WTC11 (cell line): ENCODE measurements around the gene F13A1. TPM values are rescaled to one million over a fixed set of nuclear protein-coding genes. Genes with fewer than 3 reads are reported as not detected.

Experiments
- ATAC-seq: fragments of 200-7000 bp; cut with Tn5 transposase; 2 replicates; pipeline ENCODE4 v1.10.0; 2021; ENCODE audit warnings: mild to moderate bottlenecking, moderate library complexity
- CTCF ChIA-PET: fragments of 300-600 bp; sonication (Branson Sonifier 250); formaldehyde crosslinking; loops from one replicate; lab custom pipeline; 2021; ENCODE audit warnings: antibody characterized with exemption; lab: Charles Lee
- POLR2A ChIA-PET: fragments of 350-600 bp; sonication (Branson Sonifier 250); formaldehyde crosslinking; loops from one replicate; lab custom pipeline; 2021; ENCODE audit warnings: antibody characterized with exemption; lab: Charles Lee
- DNase-seq: peaks from one replicate; pipeline ENCODE4 v3.0.0; 2021; ENCODE audit warnings: low spot score
- H3K27ac Mint-ChIP-seq: 2 replicates; pipeline ENCODE4 v1.8.0; 2021; ENCODE audit warnings: mixed read lengths
- H3K27me3 Mint-ChIP-seq: 2 replicates; pipeline ENCODE4 v1.8.0; 2021; ENCODE audit warnings: low read depth, mild to moderate bottlenecking, moderate library complexity, mixed read lengths
- H3K36me3 Mint-ChIP-seq: 2 replicates; pipeline ENCODE4 v1.8.0; 2021; ENCODE audit warnings: mixed read lengths
- H3K4me1 Mint-ChIP-seq: 2 replicates; pipeline ENCODE4 v1.8.0; 2022; ENCODE audit warnings: mixed read lengths
- H3K4me3 Mint-ChIP-seq: 2 replicates; pipeline ENCODE4 v1.8.0; 2021; ENCODE audit warnings: mild to moderate bottlenecking, moderate library complexity, mixed read lengths
- H3K9me3 Mint-ChIP-seq: 2 replicates; pipeline ENCODE4 v1.8.0; 2021; ENCODE audit warnings: mixed read lengths
- ELF4 ChIP-seq: sonication (generic); formaldehyde crosslinking; IDR thresholded peaks from 2 replicates; pipeline ENCODE4 v1.8.1; 2022; ENCODE audit warnings: low read depth, mild to moderate bottlenecking, moderate library complexity, missing genetic modification reagents
- ESRRA ChIP-seq: sonication (generic); formaldehyde crosslinking; IDR thresholded peaks from 2 replicates; pipeline ENCODE4 v1.8.1; 2022; ENCODE audit warnings: mild to moderate bottlenecking, missing genetic modification reagents, borderline replicate concordance
- HMGA2 ChIP-seq: fragments of 250-450 bp; sonication (Bioruptor Pico); IDR thresholded peaks from 2 replicates; pipeline ENCODE4 v1.4.0; 2021; ENCODE audit warnings: mild to moderate bottlenecking, moderate library complexity
- JAZF1 ChIP-seq: fragments of 250-450 bp; sonication (Bioruptor Pico); IDR thresholded peaks from 2 replicates; pipeline ENCODE4 v1.9.0; 2021; ENCODE audit warnings: moderate library complexity, mild to moderate bottlenecking, inconsistent platforms
- NFYB ChIP-seq: sonication (generic); formaldehyde crosslinking; conservative IDR thresholded peaks from 2 replicates; pipeline ENCODE4 v1.8.0; 2022; ENCODE audit warnings: low read depth, missing genetic modification reagents
- PRRX2 ChIP-seq: fragments of 250-450 bp; sonication (Bioruptor Pico); IDR thresholded peaks from 2 replicates; pipeline ENCODE4 v1.8.0; 2021; ENCODE audit warnings: mild to moderate bottlenecking
- TEAD1 ChIP-seq: sonication (generic); formaldehyde crosslinking; IDR thresholded peaks from 2 replicates; pipeline ENCODE4 v1.8.0; 2022; ENCODE audit warnings: mild to moderate bottlenecking, missing genetic modification reagents
- TP53 ChIP-seq: sonication (generic); formaldehyde crosslinking; IDR thresholded peaks from 2 replicates; pipeline ENCODE4 v1.8.1; 2023; ENCODE audit warnings: mild to moderate bottlenecking, missing genetic modification reagents
- ZNF396 ChIP-seq: fragments of 250-450 bp; sonication (Bioruptor Pico); IDR thresholded peaks from 2 replicates; pipeline ENCODE4 v1.8.0; 2021; ENCODE audit warnings: mild to moderate bottlenecking, moderate library complexity, borderline replicate concordance
- ZNF671 ChIP-seq: fragments of 250-450 bp; sonication (Bioruptor Pico); IDR thresholded peaks from 2 replicates; pipeline ENCODE4 v1.8.0; 2021; ENCODE audit warnings: mild to moderate bottlenecking
- total RNA-seq: library from RNA; stranded (reverse); gene quantifications from 3 replicates; pipeline ENCODE4 v1.2.3, GENCODE V29; 2021
- TF ChIP-seq, protein P1 (sequence below): sonication (generic); formaldehyde crosslinking; IDR thresholded peaks from 2 replicates; pipeline ENCODE4 v1.8.1; 2022; ENCODE audit warnings: missing genetic modification reagents, borderline replicate concordance
- TF ChIP-seq, protein P2 (sequence below): fragments of 200-600 bp; IDR thresholded peaks from 2 replicates; pipeline ENCODE4 v1.8.0; 2022; ENCODE audit warnings: antibody characterized with exemption
- TF ChIP-seq, protein P3 (sequence below): fragments of 250-450 bp; sonication (Bioruptor Pico); IDR thresholded peaks from 2 replicates; pipeline ENCODE4 v1.9.0; 2021; ENCODE audit warnings: mild to moderate bottlenecking
- TF ChIP-seq, protein P4 (sequence below): fragments of 250-450 bp; sonication (Bioruptor Pico); conservative IDR thresholded peaks from 2 replicates; pipeline ENCODE4 v1.9.0; 2021; ENCODE audit warnings: mild to moderate bottlenecking
- TF ChIP-seq, protein P5 (sequence below): sonication (generic); formaldehyde crosslinking; IDR thresholded peaks from 2 replicates; pipeline ENCODE4 v1.8.1; 2023; ENCODE audit warnings: mild to moderate bottlenecking, missing genetic modification reagents, moderate library complexity
- TF ChIP-seq, protein P6 (sequence below): sonication (generic); formaldehyde crosslinking; IDR thresholded peaks from 2 replicates; pipeline ENCODE4 v1.8.0; 2023; ENCODE audit warnings: missing genetic modification reagents, mild to moderate bottlenecking, borderline replicate concordance
- TF ChIP-seq, protein P7 (sequence below): sonication (generic); formaldehyde crosslinking; IDR thresholded peaks from 2 replicates; pipeline ENCODE4 v1.8.1; 2023; ENCODE audit warnings: mild to moderate bottlenecking, missing genetic modification reagents, borderline replicate concordance

The F13A1 gene
- total RNA-seq, 1 experiment from 2014 or later, result 1.0 TPM

DNA sequence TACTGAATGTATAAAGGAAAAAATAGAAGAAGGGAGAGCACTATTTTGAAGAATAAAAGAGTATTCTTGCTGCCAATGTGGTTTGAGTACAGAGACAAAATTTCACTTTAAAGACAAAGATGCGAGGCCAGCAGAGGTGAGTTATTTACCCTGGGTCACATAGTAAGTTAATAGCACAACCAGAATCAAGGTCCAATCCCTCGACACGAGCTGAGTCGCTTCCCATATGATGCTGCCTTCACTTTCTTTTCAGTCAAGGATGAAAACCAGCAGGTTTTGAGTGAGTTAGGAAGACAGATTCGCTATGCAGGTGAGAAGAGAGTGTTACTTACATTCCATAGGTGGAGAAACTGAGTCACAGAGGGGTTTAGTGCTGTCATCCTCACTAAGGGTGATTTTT, 75.8 kb downstream of the F13A1 start:
- no peak overlapping the region for H3K27ac Mint-ChIP-seq
- POLR2A ChIA-PET, result no interaction called here
- TF ChIP-seq JAZF1 (CRISPR knock-in tag), result no peak
- TF ChIP-seq HMGA2 (CRISPR knock-in tag), result no peak
- no peak for TF ChIP-seq TP53 (CRISPR knock-in tag)
- TF ChIP-seq ELF4, result no peak
- TF ChIP-seq, protein P1, sequence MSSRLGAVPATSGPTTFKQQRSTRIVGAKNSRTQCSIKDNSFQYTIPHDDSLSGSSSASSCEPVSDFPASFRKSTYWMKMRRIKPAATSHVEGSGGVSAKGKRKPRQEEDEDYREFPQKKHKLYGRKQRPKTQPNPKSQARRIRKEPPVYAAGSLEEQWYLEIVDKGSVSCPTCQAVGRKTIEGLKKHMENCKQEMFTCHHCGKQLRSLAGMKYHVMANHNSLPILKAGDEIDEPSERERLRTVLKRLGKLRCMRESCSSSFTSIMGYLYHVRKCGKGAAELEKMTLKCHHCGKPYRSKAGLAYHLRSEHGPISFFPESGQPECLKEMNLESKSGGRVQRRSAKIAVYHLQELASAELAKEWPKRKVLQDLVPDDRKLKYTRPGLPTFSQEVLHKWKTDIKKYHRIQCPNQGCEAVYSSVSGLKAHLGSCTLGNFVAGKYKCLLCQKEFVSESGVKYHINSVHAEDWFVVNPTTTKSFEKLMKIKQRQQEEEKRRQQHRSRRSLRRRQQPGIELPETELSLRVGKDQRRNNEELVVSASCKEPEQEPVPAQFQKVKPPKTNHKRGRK (CRISPR knock-in tag), result no peak
- TF ChIP-seq, protein P2, sequence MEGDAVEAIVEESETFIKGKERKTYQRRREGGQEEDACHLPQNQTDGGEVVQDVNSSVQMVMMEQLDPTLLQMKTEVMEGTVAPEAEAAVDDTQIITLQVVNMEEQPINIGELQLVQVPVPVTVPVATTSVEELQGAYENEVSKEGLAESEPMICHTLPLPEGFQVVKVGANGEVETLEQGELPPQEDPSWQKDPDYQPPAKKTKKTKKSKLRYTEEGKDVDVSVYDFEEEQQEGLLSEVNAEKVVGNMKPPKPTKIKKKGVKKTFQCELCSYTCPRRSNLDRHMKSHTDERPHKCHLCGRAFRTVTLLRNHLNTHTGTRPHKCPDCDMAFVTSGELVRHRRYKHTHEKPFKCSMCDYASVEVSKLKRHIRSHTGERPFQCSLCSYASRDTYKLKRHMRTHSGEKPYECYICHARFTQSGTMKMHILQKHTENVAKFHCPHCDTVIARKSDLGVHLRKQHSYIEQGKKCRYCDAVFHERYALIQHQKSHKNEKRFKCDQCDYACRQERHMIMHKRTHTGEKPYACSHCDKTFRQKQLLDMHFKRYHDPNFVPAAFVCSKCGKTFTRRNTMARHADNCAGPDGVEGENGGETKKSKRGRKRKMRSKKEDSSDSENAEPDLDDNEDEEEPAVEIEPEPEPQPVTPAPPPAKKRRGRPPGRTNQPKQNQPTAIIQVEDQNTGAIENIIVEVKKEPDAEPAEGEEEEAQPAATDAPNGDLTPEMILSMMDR, result no peak
- TF ChIP-seq TEAD1, result no peak
- TF ChIP-seq NFYB, result no peak
- TF ChIP-seq, protein P3, sequence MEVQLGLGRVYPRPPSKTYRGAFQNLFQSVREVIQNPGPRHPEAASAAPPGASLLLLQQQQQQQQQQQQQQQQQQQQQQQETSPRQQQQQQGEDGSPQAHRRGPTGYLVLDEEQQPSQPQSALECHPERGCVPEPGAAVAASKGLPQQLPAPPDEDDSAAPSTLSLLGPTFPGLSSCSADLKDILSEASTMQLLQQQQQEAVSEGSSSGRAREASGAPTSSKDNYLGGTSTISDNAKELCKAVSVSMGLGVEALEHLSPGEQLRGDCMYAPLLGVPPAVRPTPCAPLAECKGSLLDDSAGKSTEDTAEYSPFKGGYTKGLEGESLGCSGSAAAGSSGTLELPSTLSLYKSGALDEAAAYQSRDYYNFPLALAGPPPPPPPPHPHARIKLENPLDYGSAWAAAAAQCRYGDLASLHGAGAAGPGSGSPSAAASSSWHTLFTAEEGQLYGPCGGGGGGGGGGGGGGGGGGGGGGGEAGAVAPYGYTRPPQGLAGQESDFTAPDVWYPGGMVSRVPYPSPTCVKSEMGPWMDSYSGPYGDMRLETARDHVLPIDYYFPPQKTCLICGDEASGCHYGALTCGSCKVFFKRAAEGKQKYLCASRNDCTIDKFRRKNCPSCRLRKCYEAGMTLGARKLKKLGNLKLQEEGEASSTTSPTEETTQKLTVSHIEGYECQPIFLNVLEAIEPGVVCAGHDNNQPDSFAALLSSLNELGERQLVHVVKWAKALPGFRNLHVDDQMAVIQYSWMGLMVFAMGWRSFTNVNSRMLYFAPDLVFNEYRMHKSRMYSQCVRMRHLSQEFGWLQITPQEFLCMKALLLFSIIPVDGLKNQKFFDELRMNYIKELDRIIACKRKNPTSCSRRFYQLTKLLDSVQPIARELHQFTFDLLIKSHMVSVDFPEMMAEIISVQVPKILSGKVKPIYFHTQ (CRISPR knock-in tag), result no peak
- TF ChIP-seq, protein P4, sequence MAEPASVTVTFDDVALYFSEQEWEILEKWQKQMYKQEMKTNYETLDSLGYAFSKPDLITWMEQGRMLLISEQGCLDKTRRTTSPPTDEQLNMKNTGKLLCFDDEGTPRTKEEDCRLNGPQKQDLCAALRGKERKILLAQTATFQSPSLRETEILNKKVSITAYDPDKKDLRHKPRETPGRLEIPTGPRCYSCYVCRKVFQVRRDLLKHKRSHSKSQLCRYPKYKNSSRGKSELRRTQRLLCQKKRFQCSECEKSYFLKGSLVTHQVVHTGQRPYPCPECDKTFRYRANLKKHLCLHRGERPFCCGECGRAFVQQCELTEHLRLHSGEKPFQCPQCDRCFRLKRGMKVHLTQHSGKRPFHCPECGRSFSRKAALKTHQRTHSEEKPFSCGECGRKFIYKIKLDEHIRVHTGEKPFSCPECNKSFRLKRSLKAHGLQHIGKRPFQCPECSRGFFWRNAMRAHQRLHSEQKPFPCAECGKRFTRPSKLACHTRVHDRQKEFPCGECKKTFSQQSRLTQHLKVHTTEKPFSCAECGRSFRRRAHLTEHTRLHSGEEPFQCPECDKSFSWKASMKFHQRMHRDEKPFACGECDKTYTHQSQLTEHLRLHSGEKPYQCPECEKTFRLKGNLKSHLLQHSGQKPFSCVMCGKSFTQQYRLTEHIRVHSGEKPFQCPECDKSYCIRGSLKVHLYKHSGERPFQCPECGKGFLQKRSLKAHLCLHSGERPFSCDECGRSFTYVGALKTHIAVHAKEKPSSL, result no peak
- no peak for TF ChIP-seq ESRRA (CRISPR knock-in tag)
- TF ChIP-seq, protein P5, sequence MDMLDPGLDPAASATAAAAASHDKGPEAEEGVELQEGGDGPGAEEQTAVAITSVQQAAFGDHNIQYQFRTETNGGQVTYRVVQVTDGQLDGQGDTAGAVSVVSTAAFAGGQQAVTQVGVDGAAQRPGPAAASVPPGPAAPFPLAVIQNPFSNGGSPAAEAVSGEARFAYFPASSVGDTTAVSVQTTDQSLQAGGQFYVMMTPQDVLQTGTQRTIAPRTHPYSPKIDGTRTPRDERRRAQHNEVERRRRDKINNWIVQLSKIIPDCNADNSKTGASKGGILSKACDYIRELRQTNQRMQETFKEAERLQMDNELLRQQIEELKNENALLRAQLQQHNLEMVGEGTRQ (CRISPR knock-in tag), result no peak
- no peak for TF ChIP-seq PRRX2
- no peaks in the 10 kb centered on the region for H3K9me3 Mint-ChIP-seq
- no peaks in the 10 kb centered on the region for H3K27me3 Mint-ChIP-seq
- DNase-seq (no peak), ATAC-seq (no peak)
- no peaks in the 10 kb centered on the region for H3K36me3 Mint-ChIP-seq
- no peak overlapping the region for H3K4me3 Mint-ChIP-seq
- peaks cover 4% of the 10 kb centered on the region; the same call in 1 of the 2 replicates for H3K4me1 Mint-ChIP-seq
- CTCF ChIA-PET, result interaction anchor here (0.7 kb wide), 1 partner anchor 302 kb away, joined by 3 read pairs; no protein-coding TSS in a partner anchor

DNA sequence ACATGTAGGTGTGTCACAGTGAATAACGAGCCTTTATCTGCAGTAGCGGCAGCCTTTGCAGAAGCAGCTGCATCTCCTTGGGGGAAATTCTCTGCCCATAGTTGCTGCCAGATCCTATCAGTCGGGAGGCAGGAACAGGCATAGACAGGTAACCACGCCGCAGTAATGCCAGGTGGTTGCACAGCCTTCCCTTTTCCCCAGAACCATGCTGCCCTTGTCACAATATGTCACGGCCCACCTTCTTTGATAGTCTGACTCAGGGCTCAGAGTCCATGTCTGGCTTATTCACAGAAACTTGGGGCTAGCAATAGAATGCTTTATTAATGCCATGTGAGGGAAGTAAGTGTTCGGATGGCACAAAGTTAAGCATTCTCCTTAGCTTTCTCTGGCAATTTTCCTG, 76.6 kb downstream of the F13A1 start:
- H3K9me3 Mint-ChIP-seq, result no peaks in the 10 kb centered on the region
- DNase-seq, result no peak
- H3K27ac Mint-ChIP-seq, result no peak overlapping the region
- no peaks in the 10 kb centered on the region for H3K36me3 Mint-ChIP-seq
- ChIA-PET CTCF (no interaction called here), POLR2A (no interaction called here)
- H3K4me1 Mint-ChIP-seq, result peaks cover 4% of the 10 kb centered on the region; the same call in 1 of the 2 replicates
- ATAC-seq, result no peak
- no peaks in the 10 kb centered on the region for H3K27me3 Mint-ChIP-seq
- H3K4me3 Mint-ChIP-seq, result no peak overlapping the region
- TF ChIP-seq ZNF671 (CRISPR knock-in tag) (no peak), ZNF396 (CRISPR knock-in tag) (no peak)
- TF ChIP-seq, protein P6, sequence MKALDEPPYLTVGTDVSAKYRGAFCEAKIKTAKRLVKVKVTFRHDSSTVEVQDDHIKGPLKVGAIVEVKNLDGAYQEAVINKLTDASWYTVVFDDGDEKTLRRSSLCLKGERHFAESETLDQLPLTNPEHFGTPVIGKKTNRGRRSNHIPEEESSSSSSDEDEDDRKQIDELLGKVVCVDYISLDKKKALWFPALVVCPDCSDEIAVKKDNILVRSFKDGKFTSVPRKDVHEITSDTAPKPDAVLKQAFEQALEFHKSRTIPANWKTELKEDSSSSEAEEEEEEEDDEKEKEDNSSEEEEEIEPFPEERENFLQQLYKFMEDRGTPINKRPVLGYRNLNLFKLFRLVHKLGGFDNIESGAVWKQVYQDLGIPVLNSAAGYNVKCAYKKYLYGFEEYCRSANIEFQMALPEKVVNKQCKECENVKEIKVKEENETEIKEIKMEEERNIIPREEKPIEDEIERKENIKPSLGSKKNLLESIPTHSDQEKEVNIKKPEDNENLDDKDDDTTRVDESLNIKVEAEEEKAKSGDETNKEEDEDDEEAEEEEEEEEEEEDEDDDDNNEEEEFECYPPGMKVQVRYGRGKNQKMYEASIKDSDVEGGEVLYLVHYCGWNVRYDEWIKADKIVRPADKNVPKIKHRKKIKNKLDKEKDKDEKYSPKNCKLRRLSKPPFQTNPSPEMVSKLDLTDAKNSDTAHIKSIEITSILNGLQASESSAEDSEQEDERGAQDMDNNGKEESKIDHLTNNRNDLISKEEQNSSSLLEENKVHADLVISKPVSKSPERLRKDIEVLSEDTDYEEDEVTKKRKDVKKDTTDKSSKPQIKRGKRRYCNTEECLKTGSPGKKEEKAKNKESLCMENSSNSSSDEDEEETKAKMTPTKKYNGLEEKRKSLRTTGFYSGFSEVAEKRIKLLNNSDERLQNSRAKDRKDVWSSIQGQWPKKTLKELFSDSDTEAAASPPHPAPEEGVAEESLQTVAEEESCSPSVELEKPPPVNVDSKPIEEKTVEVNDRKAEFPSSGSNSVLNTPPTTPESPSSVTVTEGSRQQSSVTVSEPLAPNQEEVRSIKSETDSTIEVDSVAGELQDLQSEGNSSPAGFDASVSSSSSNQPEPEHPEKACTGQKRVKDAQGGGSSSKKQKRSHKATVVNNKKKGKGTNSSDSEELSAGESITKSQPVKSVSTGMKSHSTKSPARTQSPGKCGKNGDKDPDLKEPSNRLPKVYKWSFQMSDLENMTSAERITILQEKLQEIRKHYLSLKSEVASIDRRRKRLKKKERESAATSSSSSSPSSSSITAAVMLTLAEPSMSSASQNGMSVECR, result no peak
- TF ChIP-seq, protein P7, sequence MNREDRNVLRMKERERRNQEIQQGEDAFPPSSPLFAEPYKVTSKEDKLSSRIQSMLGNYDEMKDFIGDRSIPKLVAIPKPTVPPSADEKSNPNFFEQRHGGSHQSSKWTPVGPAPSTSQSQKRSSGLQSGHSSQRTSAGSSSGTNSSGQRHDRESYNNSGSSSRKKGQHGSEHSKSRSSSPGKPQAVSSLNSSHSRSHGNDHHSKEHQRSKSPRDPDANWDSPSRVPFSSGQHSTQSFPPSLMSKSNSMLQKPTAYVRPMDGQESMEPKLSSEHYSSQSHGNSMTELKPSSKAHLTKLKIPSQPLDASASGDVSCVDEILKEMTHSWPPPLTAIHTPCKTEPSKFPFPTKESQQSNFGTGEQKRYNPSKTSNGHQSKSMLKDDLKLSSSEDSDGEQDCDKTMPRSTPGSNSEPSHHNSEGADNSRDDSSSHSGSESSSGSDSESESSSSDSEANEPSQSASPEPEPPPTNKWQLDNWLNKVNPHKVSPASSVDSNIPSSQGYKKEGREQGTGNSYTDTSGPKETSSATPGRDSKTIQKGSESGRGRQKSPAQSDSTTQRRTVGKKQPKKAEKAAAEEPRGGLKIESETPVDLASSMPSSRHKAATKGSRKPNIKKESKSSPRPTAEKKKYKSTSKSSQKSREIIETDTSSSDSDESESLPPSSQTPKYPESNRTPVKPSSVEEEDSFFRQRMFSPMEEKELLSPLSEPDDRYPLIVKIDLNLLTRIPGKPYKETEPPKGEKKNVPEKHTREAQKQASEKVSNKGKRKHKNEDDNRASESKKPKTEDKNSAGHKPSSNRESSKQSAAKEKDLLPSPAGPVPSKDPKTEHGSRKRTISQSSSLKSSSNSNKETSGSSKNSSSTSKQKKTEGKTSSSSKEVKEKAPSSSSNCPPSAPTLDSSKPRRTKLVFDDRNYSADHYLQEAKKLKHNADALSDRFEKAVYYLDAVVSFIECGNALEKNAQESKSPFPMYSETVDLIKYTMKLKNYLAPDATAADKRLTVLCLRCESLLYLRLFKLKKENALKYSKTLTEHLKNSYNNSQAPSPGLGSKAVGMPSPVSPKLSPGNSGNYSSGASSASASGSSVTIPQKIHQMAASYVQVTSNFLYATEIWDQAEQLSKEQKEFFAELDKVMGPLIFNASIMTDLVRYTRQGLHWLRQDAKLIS (CRISPR knock-in tag), result no peak
